SH-SY5Y (cell line): ENCODE measurements around the gene MCU.

ENCODE experiments used
- GATA2 ChIP-seq: IDR thresholded peaks from 2 replicates; pipeline ENCODE4 v1.6.1; 2011; ENCODE audit warnings: mild to moderate bottlenecking, low read depth, low read length
- GATA3 ChIP-seq: IDR thresholded peaks from 2 replicates; pipeline ENCODE4 v1.6.1; 2011; ENCODE audit warnings: low read depth, mild to moderate bottlenecking, low read length, moderate library complexity

GRCh38 chr10:72740528-72740927 is 48.6 kb downstream of the MCU start:
- TF ChIP-seq GATA2 (no peak), GATA3 (no peak)
